Cardiac septum (tissue), 1 donor: ENCODE measurements around the gene SP100. TPM values are rescaled to one million over a fixed set of nuclear protein-coding genes. Genes with fewer than 3 reads are reported as not detected.

Experiments used
- DNase-seq: peaks from one replicate; pipeline ENCODE4 v3.0.0-alpha.2; 2020; ENCODE audit warnings: low spot score
- intact Hi-C: fragments of 100-400 bp; cut with DNase I; formaldehyde crosslinking; loops from one replicate; pipeline ENCODE4 v1.14.0; 2022
- total RNA-seq: library from RNA; stranded (reverse); fragmentation: NEBNext Ultra II Directional; extraction: Animal tissue kit (Norgen Biotek cat#: 25700); gene quantifications from one replicate; pipeline ENCODE4 v1.2.1, GENCODE V29; 2021
- donor health status: DM: no; HTN: no; CAD: no.

Gene SP100
- total RNA-seq, 1 donor from 2014 or later = 46.3 TPM

DNA sequence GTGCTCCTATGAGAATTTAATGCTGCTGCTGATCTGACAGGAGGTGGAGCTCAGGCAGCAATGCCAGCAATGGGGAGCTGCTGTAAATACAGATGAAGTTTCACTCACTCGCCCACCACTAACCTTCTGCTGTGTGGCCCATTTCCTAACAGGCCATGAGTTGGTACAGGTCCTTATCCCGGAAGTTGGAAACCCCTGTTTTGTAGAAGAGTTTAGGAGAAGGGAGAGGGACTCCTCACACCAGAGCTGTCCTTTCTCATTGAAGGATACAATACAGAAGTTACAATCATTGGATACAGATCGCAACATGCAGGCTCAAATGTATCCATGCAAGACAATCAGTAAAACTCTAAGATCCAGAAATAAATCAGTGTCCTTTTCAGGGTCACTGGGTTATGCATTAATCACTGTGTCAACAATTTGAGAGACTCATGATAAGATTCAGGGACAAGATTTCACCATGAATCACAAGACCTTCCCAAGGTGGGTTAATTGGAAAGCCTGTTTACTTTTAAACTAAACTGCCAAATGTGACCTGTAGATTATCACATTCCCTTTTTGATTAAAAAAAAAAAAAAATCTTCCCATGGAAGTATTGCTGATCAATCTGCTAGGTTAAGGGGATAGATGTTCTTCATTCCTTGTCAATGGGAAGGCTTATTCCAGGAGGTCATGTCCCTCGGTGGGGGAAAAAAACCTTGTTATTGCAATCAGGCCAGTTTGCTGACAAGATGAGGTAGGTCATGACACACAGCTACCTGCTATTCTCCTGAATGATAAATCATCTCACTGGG is 97.2 kb downstream of the SP100 start:
- intact Hi-C loops = no loop called here
- no peak for DNase-seq

GRCh38 chr2:230520061-230520874 is 104.3 kb downstream of the SP100 start:
- intact Hi-C loops = no loop called here
- DNase-seq = no peak

GRCh38 chr2:230520875-230521155 is 104.8 kb downstream of the SP100 start:
- DNase-seq = no peak
- intact Hi-C loops = no loop called here

- DNase-seq = no peak
- intact Hi-C loops = no loop called here
Observed at GRCh38 chr2:230521386-230521785, 105.4 kb downstream of the SP100 start.

DNA sequence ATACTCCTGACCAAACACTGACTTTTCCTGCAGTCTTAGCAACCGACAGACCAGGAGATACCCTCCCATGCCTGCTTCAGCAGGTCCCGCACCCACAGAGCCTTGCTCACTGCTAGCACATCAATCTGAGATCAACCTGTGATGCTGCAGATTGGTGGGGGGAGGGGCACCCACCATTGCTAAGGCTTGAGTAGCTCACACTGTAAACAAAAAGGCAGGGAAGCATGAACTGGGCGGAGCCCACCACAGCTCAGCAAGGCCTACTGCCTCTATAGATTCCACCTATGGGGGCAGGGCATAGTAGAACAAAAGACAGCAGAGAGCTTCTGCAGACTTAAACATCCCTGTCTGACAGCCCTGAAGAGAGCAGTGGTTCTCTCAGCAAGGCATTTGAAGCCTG is 109.7 kb downstream of the SP100 start:
- DNase-seq = no peak
- intact Hi-C loops = no loop called here

GRCh38 chr2:230537531-230537976 is 121.6 kb downstream of the SP100 start:
- intact Hi-C loops = no loop called here
- DNase-seq = no peak

- DNase-seq = no peak
- intact Hi-C loops = no loop called here
Observed at GRCh38 chr2:230540332-230540731, 124.3 kb downstream of the SP100 start.

DNA sequence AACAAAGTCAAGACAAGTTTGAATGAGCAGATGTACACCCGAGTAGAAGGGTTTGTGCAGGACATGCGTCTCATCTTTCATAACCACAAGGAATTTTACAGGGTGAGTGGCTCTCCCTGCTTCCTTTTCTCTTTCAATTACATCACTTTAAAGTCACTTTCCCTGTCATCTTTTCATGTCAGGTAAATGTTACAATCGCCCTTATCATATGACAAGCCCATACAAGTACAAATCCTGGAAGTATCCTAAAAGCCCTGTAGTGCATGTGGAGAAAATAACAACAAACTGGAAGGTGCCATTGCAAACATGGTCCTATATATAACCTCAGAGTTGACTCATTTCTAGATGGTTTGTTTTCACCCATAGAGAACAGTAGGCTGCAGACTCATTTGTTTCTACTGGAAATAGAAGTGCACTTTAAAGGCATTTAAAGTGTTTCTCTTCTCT is 126.0 kb downstream of the SP100 start:
- DNase-seq = no peak
- intact Hi-C loops = no loop called here

DNA sequence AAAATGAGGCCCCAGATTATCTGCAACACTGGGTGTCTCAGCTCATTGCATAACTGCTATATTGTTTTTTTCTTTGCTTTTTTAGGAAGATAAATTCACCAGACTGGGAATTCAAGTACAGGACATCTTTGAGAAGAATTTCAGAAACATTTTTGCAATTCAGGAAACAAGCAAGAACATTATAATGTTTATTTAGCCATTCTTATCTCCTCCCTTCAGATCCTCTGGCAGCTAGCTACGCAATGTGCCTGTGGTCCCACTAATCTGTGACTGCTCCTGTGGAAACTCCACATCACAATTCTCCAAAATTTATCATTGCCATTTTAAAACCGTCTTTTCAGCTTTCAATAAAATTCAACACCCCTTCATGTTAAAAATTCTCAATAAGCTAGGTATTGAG is 126.8 kb downstream of the SP100 start:
- intact Hi-C loops = no loop called here
- no peak for DNase-seq

- intact Hi-C loops = no loop called here
- no peak for DNase-seq
Observed at GRCh38 chr2:230552181-230552580, 136.2 kb downstream of the SP100 start.

GRCh38 chr2:230557065-230557464 is 141.1 kb downstream of the SP100 start:
- intact Hi-C loops = no loop called here
- DNase-seq = no peak

GRCh38 chr2:230564805-230565779 is 149.1 kb downstream of the SP100 start:
- DNase-seq = no peak
- intact Hi-C loops = no loop called here

- DNase-seq = no peak
- intact Hi-C loops = no loop called here
Observed at GRCh38 chr2:230569298-230569697, 153.3 kb downstream of the SP100 start.

- intact Hi-C loops = no loop called here
- no peak for DNase-seq
Observed at GRCh38 chr2:230570987-230571386, 155.0 kb downstream of the SP100 start.

DNA sequence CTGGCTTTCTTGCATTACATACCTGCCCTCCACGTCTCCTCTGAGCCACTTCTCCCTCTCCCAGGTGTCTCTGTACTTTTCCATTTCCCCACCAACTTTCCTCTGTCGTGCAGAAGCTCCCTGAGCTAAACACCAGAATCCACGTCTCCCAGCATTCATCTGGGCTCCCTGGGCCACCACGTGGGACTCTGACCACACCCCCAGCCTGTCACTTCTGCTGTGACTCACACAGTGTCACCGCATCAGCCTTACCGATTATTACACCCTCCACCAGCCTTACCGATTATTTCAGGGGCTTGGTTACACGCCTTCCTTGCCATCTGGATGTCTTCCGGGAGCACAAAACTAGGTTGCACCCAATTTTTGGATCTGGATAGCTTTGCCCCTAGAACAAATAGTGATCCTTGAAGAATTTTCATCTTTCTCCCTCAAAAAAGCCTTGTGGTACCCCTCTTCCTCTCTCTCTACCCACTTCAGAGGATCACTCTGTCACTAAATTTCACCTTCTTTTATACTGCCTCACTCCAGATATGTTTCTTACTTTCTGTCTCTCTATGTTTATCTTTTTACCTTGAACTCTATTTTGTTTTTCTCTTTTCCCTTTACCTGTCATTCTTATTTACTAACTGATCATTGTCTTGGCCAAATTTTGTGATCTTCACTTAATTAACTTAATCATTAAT is 159.8 kb downstream of the SP100 start:
- intact Hi-C loops = no loop called here
- DNase-seq = no peak

DNA sequence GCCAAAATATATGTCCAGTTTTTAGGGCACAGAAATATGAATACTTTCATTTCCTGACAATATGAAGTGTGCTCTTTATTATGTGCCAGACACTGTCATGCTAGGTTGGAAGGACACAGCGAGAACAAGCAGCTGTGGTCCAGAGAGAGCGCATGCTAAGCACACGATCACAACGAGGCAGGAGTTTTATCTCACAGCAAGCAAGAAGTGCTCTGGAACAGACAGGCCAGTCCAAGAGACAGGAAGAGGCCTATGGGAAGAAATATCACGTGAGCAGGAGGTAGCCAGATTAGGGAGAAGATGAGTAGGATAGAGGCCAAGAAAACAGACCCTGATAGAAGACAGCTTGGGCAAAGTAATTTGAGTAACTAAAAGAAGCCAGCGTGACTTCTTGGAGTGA is 161.1 kb downstream of the SP100 start:
- DNase-seq = no peak
- intact Hi-C loops = no loop called here

GRCh38 chr2:230578106-230578505 is 162.1 kb downstream of the SP100 start:
- no peak for DNase-seq
- intact Hi-C loops = no loop called here

GRCh38 chr2:230582851-230583283 is 166.9 kb downstream of the SP100 start:
- intact Hi-C loops = no loop called here
- no peak for DNase-seq

GRCh38 chr2:230583581-230583980 is 167.6 kb downstream of the SP100 start:
- intact Hi-C loops = no loop called here
- no peak for DNase-seq
